Nephron progenitor cell (in vitro differentiated cells): Measurements from ENCODE around the gene FBXL20.
A peak's percentile ranks its signal among the peaks of the same experiment; 100 is the strongest.

Experiments
- DNase-seq: peaks from one replicate; pipeline ENCODE4 v3.0.0; 2021
- H3K27ac Mint-ChIP-seq: 2 replicates; pipeline ENCODE4 v1.8.0; 2021; ENCODE audit warnings: mild to moderate bottlenecking, moderate library complexity, mixed read lengths
- H3K27me3 Mint-ChIP-seq: 2 replicates; pipeline ENCODE4 v1.8.0; 2021; ENCODE audit warnings: mild to moderate bottlenecking, low read depth, mixed read lengths; ENCODE audit not compliant: poor library complexity
- H3K36me3 Mint-ChIP-seq: 2 replicates; pipeline ENCODE4 v1.8.0; 2021; ENCODE audit warnings: low read depth, mixed read lengths
- H3K4me1 Mint-ChIP-seq: 2 replicates; pipeline ENCODE4 v1.8.0; 2021; ENCODE audit warnings: mixed read lengths
- H3K4me3 Mint-ChIP-seq: 2 replicates; pipeline ENCODE4 v1.8.0; 2021; ENCODE audit warnings: mild to moderate bottlenecking, moderate library complexity, mixed read lengths
- H3K9me3 Mint-ChIP-seq: 2 replicates; pipeline ENCODE4 v1.8.0; 2021; ENCODE audit warnings: mild to moderate bottlenecking, moderate library complexity, mixed read lengths
- CTCF ChIP-seq: fragments of 200-600 bp; sonication (generic); IDR thresholded peaks from 2 replicates; pipeline ENCODE4 v1.5.0; 2021; ENCODE audit warnings: antibody characterized with exemption

The FBXL20 gene

GRCh38 chr17:39365872-39366271, 35.6 kb downstream of the FBXL20 start:
- Mint-ChIP-seq H3K9me3 (peaks cover 3% of the 10 kb centered on the region), H3K27ac (peak overlapping the region; percentile 5), H3K4me1 (no peaks in the 10 kb centered on the region), H3K4me3 (no peak overlapping the region), H3K36me3 (peaks cover 14% of the 10 kb centered on the region), H3K27me3 (peaks cover 2% of the 10 kb centered on the region)
- no peak for TF ChIP-seq CTCF
- no peak for DNase-seq

- Mint-ChIP-seq H3K4me3 (no peak overlapping the region), H3K36me3 (peaks cover 14% of the 10 kb centered on the region), H3K9me3 (peaks cover 3% of the 10 kb centered on the region), H3K27me3 (peaks cover 2% of the 10 kb centered on the region), H3K27ac (peak overlapping the region; percentile 14), H3K4me1 (no peaks in the 10 kb centered on the region)
- no peak for TF ChIP-seq CTCF
- DNase-seq, result no peak
Measured at GRCh38 chr17:39365242-39365641, 36.2 kb downstream of the FBXL20 start.

- Mint-ChIP-seq H3K4me3 (no peak overlapping the region), H3K36me3 (peaks cover 9% of the 10 kb centered on the region), H3K9me3 (peaks cover 3% of the 10 kb centered on the region), H3K27me3 (peaks cover 2% of the 10 kb centered on the region), H3K27ac (no peak overlapping the region), H3K4me1 (no peaks in the 10 kb centered on the region)
- no peak for DNase-seq
- TF ChIP-seq CTCF, result no peak
Measured at GRCh38 chr17:39364236-39365025, 37.0 kb downstream of the FBXL20 start.

GRCh38 chr17:39361064-39361463, 40.4 kb downstream of the FBXL20 start:
- H3K4me1 Mint-ChIP-seq, result no peaks in the 10 kb centered on the region
- TF ChIP-seq CTCF, result no peak
- H3K27ac Mint-ChIP-seq, result no peak overlapping the region
- H3K4me3 Mint-ChIP-seq, result no peak overlapping the region
- H3K9me3 Mint-ChIP-seq, result no peaks in the 10 kb centered on the region
- peaks cover 10% of the 10 kb centered on the region for H3K36me3 Mint-ChIP-seq
- no peak for DNase-seq
- H3K27me3 Mint-ChIP-seq, result peaks cover 2% of the 10 kb centered on the region

- peaks cover 2% of the 10 kb centered on the region for H3K27me3 Mint-ChIP-seq
- TF ChIP-seq CTCF, result no peak
- no peaks in the 10 kb centered on the region for H3K4me1 Mint-ChIP-seq
- no peak overlapping the region for H3K27ac Mint-ChIP-seq
- H3K9me3 Mint-ChIP-seq, result no peaks in the 10 kb centered on the region
- no peak for DNase-seq
- H3K36me3 Mint-ChIP-seq, result peaks cover 10% of the 10 kb centered on the region
- no peak overlapping the region for H3K4me3 Mint-ChIP-seq
Measured at GRCh38 chr17:39360537-39360936, 40.9 kb downstream of the FBXL20 start.

- Mint-ChIP-seq H3K4me3 (no peak overlapping the region), H3K4me1 (no peaks in the 10 kb centered on the region), H3K27ac (no peak overlapping the region), H3K36me3 (peaks cover 10% of the 10 kb centered on the region), H3K9me3 (no peaks in the 10 kb centered on the region), H3K27me3 (peaks cover 2% of the 10 kb centered on the region)
- DNase-seq, result no peak
- TF ChIP-seq CTCF, result no peak
Measured at GRCh38 chr17:39359994-39360393, 41.4 kb downstream of the FBXL20 start.
